Keratinocyte (primary cell): ENCODE results near the gene L1CAM. TPM values are rescaled to one million over a fixed set of nuclear protein-coding genes. Genes with fewer than 3 reads are reported as not detected.

Experiments
- DNase-seq: peaks from one replicate; pipeline ENCODE4 v3.0.0-alpha.2; 2011; ENCODE audit warnings: low read depth, missing footprints, low spot score
- FAIRE-seq: peaks from 2 replicates; lab custom pipeline; 2011; peaks lifted over from hg19 to GRCh38; lab: Jason Lieb, UNC
- H2AFZ ChIP-seq: 2 replicates; pipeline ENCODE4 v1.6.0; 2012; ENCODE audit warnings: low read length, control low read depth, inconsistent platforms; ENCODE audit not compliant: control insufficient read depth
- H3K27ac ChIP-seq: 2 replicates; pipeline ENCODE4 v1.5.1; 2011; ENCODE audit warnings: low read length; ENCODE audit not compliant: control insufficient read depth, insufficient read depth
- H3K27me3 ChIP-seq: 3 replicates; pipeline ENCODE4 v1.6.0; 2011; ENCODE audit warnings: low read length; ENCODE audit not compliant: control insufficient read depth, insufficient read depth; ENCODE audit errors: extremely low read depth
- H3K36me3 ChIP-seq, 2 experiments: 2 replicates in 1 of 2; 3 replicates in 1 of 2; pipeline ENCODE4 v1.5.1; 2011; ENCODE audit warnings: low read length in 2 of 2, mild to moderate bottlenecking in 1 of 2; ENCODE audit not compliant: control insufficient read depth in 2 of 2, insufficient read depth in 2 of 2; ENCODE audit errors: extremely low read depth in 1 of 2
- H3K4me1 ChIP-seq: 3 replicates; pipeline ENCODE4 v1.5.1; 2011; ENCODE audit warnings: low read length; ENCODE audit not compliant: control insufficient read depth, insufficient read depth; ENCODE audit errors: extremely low read depth
- H3K4me2 ChIP-seq: 3 replicates; pipeline ENCODE4 v1.6.0; 2011; ENCODE audit warnings: low read depth, low read length; ENCODE audit not compliant: control insufficient read depth, insufficient read depth; ENCODE audit errors: extremely low read depth
- H3K4me3 ChIP-seq, 3 experiments: fragments of 200-600 bp in 1 of 3; sonication (generic) in 1 of 3; 2 replicates in 2 of 3; 3 replicates in 1 of 3; pipeline ENCODE4 v1.5.1; 2011 to 2016; ENCODE audit warnings: low read length in 3 of 3, mild to moderate bottlenecking in 3 of 3, control low read depth in 2 of 3, inconsistent platforms in 1 of 3, low read depth in 1 of 3, mixed read lengths in 1 of 3, mixed run types in 1 of 3, moderate library complexity in 1 of 3; ENCODE audit not compliant: control insufficient read depth in 2 of 3, insufficient read depth in 2 of 3; ENCODE audit errors: extremely low read depth in 1 of 3
- H3K79me2 ChIP-seq: 2 replicates; pipeline ENCODE4 v1.6.0; 2012; ENCODE audit warnings: low read length; ENCODE audit not compliant: control insufficient read depth, insufficient read depth
- H3K9ac ChIP-seq: 3 replicates; pipeline ENCODE4 v1.6.0; 2011; ENCODE audit warnings: low read length; ENCODE audit not compliant: control insufficient read depth, insufficient read depth; ENCODE audit errors: extremely low read depth
- H3K9me1 ChIP-seq: 3 replicates; pipeline ENCODE4 v1.6.0; 2011; ENCODE audit warnings: low read length; ENCODE audit not compliant: control insufficient read depth, insufficient read depth; ENCODE audit errors: extremely low read depth
- H3K9me3 ChIP-seq: 2 replicates; pipeline ENCODE4 v1.5.1; 2012; ENCODE audit warnings: low read depth, low read length; ENCODE audit not compliant: control insufficient read depth
- H4K20me1 ChIP-seq: 3 replicates; pipeline ENCODE4 v1.6.0; 2011; ENCODE audit warnings: low read length; ENCODE audit not compliant: control insufficient read depth, insufficient read depth; ENCODE audit errors: extremely low read depth
- EZH2 ChIP-seq: IDR thresholded peaks from one replicate; pipeline ENCODE4 v1.6.1; 2012; ENCODE audit warnings: inconsistent platforms, mild to moderate bottlenecking, low read length, moderate library complexity
- dilution Hi-C: fragments of 300-500 bp; cut with MboI; formaldehyde crosslinking; loops from one replicate; pipeline ENCODE4 v1.7.0; 2020; ENCODE audit warnings: low sequenced_read_pairs; ENCODE audit not compliant: extremely low pct_ligation_motif_present
- polyA plus RNA-seq, 5 experiments: library from polyadenylated mRNA; depleted of rRNA in 3 of 5; stranded (reverse) in 3 of 5; stranded (forward) in 1 of 5; unstranded in 1 of 5; fragments of >200 nt; gene quantifications; 1 replicate in 1 of 5; 2 replicates in 3 of 5; 3 replicates in 1 of 5; pipeline versions ENCODE4 v1.2.1 to v1.2.3, GENCODE V29; 2011 to 2012; ENCODE audit warnings: missing spikeins in 2 of 5, low read depth in 1 of 5, low replicate concordance in 1 of 5
- TF ChIP-seq, protein P1 (sequence below), 3 experiments: IDR thresholded peaks in 1 of 3; conservative IDR thresholded peaks in 1 of 3; optimal IDR thresholded peaks in 1 of 3; 2 replicates in 2 of 3; 3 replicates in 1 of 3; pipeline versions ENCODE3 to v1.5.1; 2011; ENCODE audit warnings: low read length in 3 of 3, mild to moderate bottlenecking in 3 of 3, moderate library complexity in 2 of 3, control low read depth in 1 of 3, inconsistent platforms in 1 of 3; ENCODE audit not compliant: insufficient read depth in 2 of 3; ENCODE audit errors: extremely low read depth in 1 of 3

L1CAM gene
- polyA plus RNA-seq, 1 donor (not counting 4 experiments of a cell fraction or from before 2014, with no cell fraction given), result 18.2 TPM

DNA sequence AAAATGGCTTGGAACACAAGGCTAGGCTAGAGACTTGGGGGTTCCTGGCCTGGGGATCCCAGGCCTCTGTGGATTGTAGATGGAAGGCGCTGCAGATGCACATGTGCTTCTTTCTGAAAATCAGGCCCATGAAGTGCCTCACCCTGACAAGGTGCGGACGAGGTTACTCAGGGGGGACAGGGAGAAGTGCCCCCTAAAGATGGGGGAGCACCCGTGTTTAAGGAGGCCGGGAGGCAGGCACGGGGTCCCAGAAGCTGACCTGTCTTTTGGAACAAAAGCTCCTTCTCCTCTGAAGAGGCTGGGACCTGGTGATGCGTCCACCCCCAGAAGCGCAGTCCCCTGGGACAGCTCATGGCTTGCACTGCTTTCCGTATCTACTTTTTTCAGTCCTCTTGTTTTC is 58.1 kb downstream of the L1CAM start:
- TF ChIP-seq, protein P1, sequence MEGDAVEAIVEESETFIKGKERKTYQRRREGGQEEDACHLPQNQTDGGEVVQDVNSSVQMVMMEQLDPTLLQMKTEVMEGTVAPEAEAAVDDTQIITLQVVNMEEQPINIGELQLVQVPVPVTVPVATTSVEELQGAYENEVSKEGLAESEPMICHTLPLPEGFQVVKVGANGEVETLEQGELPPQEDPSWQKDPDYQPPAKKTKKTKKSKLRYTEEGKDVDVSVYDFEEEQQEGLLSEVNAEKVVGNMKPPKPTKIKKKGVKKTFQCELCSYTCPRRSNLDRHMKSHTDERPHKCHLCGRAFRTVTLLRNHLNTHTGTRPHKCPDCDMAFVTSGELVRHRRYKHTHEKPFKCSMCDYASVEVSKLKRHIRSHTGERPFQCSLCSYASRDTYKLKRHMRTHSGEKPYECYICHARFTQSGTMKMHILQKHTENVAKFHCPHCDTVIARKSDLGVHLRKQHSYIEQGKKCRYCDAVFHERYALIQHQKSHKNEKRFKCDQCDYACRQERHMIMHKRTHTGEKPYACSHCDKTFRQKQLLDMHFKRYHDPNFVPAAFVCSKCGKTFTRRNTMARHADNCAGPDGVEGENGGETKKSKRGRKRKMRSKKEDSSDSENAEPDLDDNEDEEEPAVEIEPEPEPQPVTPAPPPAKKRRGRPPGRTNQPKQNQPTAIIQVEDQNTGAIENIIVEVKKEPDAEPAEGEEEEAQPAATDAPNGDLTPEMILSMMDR (optimal IDR thresholded peaks at IDR 0.05 in 1 of 3, IDR thresholded peaks at IDR 0.05 in 1 of 3, conservative IDR thresholded peaks at IDR 0.05 in 1 of 3; ENCODE audit: extremely low read depth in 1 of 3, insufficient read depth in 2 of 3, low read length in 3 of 3), result no peak
- no peak for TF ChIP-seq EZH2
- peaks cover 41% of the 10 kb centered on the region for H3K27me3 ChIP-seq

DNA sequence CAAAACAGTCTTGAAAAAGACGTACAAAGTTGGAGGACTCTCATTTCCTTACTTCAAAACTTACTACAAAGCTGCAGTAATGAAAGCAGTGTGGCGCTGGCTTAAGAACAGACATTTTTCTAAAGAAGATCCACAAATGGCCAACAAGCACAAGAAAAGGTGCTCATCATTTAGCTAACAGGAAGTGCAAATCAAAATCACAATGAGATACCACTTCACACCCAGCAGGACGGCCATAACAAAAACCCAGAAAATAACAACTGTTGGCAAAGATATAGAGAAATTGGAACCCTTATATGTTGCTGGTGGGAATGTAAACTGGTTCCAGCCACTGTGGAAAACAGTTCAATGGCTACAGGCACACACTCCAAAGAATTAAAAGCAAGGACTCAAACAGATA is 59.0 kb downstream of the L1CAM start:
- TF ChIP-seq, protein P1 (optimal IDR thresholded peaks at IDR 0.05 in 1 of 3, IDR thresholded peaks at IDR 0.05 in 1 of 3, conservative IDR thresholded peaks at IDR 0.05 in 1 of 3; ENCODE audit: extremely low read depth in 1 of 3, insufficient read depth in 2 of 3, low read length in 3 of 3), result no peak
- no peak for TF ChIP-seq EZH2
- DNase-seq (no peak), FAIRE-seq (no peak)
- H3K9me3 ChIP-seq, result no peaks in the 10 kb centered on the region
- dilution Hi-C loops, result no loop called here
- H3K4me3 ChIP-seq, result no peak overlapping the region
- peaks cover 38% of the 10 kb centered on the region for H3K27me3 ChIP-seq
- no peaks in the 10 kb centered on the region for H3K4me1 ChIP-seq
- no peaks in the 10 kb centered on the region for H3K36me3 ChIP-seq
- H3K9ac ChIP-seq, result no peak overlapping the region
- H3K79me2 ChIP-seq, result no peaks in the 10 kb centered on the region
- H2AFZ ChIP-seq, result no peak overlapping the region
- H4K20me1 ChIP-seq, result no peaks in the 10 kb centered on the region
- no peak overlapping the region for H3K4me2 ChIP-seq
- no peaks in the 10 kb centered on the region for H3K9me1 ChIP-seq
- no peak overlapping the region for H3K27ac ChIP-seq

More for the DNA sequence above, 58.1 kb downstream of the L1CAM start:
- no peaks in the 10 kb centered on the region for H3K9me1 ChIP-seq
- no peak overlapping the region for H3K27ac ChIP-seq
- H3K79me2 ChIP-seq, result no peaks in the 10 kb centered on the region
- no peaks in the 10 kb centered on the region for H3K9me3 ChIP-seq
- dilution Hi-C loops, result no loop called here
- no peak for DNase-seq
- no peaks in the 10 kb centered on the region for H3K36me3 ChIP-seq
- H3K4me3 ChIP-seq, result no peak overlapping the region
- H4K20me1 ChIP-seq, result no peaks in the 10 kb centered on the region
- FAIRE-seq, result no peak
- H3K4me2 ChIP-seq, result no peak overlapping the region
- no peak overlapping the region for H2AFZ ChIP-seq
- H3K9ac ChIP-seq, result no peak overlapping the region
- H3K4me1 ChIP-seq, result no peaks in the 10 kb centered on the region
